Measurements from ENCODE around the gene KRT71. TPM values are rescaled to one million over a fixed set of nuclear protein-coding genes. Genes with fewer than 3 reads are reported as not detected.

Gene KRT71
- total RNA-seq, 1 experiment from 2014 or later = not detected

DNA sequence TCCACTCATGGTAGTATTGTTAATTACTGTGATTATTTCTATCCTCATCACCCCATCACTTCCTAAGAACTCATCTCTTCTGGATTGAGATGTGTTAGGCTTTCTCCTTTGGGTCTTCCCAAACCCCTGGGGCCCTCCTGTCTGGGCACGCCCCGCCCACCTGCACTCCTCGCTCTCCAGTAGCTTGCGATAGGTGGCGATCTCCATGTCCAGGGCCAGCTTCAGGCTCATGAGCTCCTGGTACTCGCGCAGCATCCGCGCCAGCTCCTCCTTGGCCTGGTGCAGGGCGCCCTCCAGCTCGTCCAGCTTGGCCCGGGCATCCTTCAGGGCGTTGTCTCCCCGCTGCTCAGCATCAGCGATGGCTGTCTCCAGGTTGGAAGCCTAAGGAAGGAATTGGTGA, 6.8 kb downstream of the KRT71 start:
- in situ Hi-C loops (cut with HindIII; ENCODE audit: low pct_unique_long_range_greater_than_20kb, low sequenced_read_pairs) = no loop called here
- DNase-seq (ENCODE audit: low read depth, low spot score) = peak; percentile 31

DNA sequence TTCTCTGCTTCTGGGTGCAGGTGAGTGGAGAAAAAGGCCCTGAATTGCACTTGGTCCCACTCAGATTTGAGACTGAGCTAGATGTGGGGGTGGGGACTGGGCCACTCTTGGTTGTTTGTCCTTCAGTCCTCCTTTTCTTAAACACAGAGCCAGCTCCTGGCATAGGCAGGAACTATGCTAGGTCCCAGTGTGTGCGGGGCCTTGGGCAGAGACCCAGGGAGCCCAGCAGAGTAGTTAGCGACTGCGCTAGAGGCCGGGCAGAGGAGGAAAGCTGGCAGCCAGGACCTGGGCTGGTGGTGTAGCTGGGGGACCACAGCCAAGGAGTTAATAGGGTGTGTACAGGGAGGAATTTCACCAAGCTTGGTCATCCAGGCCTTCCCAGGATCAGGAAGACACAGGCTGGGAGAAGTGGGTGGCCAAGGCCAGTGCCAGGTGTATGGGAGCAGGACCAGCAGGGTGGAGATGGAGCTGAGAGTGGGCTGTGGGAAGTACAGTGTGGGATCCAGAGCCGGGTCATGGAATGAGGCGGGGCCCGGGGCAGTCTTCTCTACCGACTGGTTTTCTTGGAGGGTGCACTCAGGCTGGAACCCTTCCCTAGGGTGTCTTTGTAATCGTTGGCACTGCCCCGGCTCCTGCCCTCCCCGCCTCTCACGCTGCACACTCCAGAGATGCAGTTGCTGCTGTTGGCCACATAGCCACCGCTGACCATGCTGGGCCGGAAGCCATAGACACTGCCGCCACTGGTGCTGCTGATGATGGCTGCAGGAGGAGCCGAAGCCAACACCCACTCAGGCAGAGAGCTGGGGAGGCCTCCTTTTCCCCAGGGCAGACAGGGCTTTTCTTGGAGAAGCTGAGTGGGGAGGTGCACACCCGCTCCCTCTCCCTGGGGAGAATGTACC, 8.7 kb downstream of the KRT71 start:
- in situ Hi-C loops (cut with HindIII; ENCODE audit: low pct_unique_long_range_greater_than_20kb, low sequenced_read_pairs) = no loop called here
- DNase-seq (ENCODE audit: low read depth, low spot score) = peak; percentile 46

DNA sequence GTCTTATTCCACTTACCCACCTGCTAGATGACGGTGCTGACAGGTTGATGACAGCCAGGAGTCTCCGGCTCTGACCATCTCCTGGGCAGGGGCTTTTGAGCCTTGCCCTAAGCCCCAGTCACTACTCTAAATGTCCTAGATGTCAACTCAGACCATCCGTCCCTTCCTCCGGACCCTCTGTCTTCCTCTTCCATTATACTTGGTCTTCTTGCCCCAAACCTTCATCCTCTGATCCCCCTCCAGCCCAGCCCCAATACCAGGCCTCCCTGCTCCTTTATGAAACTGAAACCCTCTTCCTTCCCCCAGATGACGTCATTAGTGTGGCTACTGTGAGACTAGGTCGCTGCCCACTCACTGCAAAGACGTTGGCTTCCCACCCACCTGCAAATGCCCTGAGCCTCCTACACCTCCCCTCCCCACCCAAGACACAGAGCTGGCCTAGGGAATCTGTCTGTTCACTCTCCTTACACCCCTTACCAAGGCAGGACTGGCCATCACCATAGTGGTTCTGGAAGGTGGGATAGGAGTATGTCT, 10.1 kb downstream of the KRT71 start:
- DNase-seq (ENCODE audit: low read depth, low spot score) = no peak
- in situ Hi-C loops (cut with HindIII; ENCODE audit: low pct_unique_long_range_greater_than_20kb, low sequenced_read_pairs) = no loop called here

DNA sequence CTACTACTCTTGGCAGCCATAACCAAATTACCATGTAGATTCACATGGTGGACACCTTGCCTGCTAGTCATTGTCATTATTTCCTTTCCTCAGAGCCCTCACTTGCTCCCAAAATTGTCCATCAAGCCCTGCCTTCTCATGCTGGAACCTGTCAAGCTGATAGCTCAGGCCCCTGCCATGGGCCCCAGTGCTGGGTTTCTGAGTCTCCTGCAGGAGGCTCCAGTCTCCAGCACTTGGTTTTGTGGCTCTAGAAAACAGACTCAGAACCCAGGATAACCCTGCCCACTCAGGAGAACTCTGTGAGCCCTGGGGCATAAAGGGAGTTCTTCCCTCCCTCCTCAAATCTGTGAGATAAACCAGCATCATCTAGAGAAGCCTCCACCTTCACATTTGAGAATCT, 10.8 kb downstream of the KRT71 start:
- in situ Hi-C loops (cut with HindIII; ENCODE audit: low pct_unique_long_range_greater_than_20kb, low sequenced_read_pairs) = no loop called here
- DNase-seq (ENCODE audit: low read depth, low spot score) = no peak

DNA sequence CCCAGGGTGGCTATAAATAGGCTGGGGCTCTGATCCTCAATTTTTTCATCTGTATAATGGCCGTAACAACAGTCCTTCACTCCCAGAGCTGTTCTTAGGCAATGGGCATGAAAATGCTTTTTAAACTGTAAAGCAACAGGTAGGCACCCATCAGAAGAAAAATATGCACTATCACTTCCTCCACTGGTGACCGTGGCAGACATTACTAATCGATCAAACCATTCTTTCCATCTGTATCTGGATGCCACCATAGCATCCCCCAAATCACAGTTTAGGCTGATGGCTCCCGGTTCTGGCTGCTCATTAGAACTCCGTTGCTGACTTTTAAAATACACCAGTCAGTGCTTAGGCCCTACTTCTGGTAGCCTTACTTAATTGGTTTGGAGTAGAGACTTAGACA, 11.2 kb downstream of the KRT71 start:
- no peak for DNase-seq (ENCODE audit: low read depth, low spot score)
- in situ Hi-C loops (cut with HindIII; ENCODE audit: low pct_unique_long_range_greater_than_20kb, low sequenced_read_pairs) = no loop called here

DNA sequence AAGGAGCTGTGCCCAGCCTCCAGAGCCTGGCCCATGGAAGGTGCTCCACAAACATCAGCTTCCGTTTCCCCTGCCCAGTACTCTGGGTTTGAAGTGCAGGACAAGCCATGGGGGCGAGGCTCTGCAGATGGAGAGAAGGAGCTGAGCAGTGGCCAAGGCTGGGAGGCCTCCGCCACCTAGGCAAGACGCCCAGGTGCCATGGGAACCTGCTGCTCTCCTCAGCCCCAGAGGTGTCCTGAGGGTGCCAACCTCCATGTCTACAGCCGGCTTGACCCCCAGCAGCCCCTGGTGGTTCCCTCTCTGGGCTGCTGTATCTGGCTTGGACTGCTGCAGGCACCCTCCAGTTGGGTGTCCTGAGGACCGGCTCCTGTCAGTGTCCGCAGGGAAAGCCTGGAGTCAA, 12.4 kb downstream of the KRT71 start:
- no peak for DNase-seq (ENCODE audit: low read depth, low spot score)
- in situ Hi-C loops (cut with HindIII; ENCODE audit: low pct_unique_long_range_greater_than_20kb, low sequenced_read_pairs) = no loop called here

DNA sequence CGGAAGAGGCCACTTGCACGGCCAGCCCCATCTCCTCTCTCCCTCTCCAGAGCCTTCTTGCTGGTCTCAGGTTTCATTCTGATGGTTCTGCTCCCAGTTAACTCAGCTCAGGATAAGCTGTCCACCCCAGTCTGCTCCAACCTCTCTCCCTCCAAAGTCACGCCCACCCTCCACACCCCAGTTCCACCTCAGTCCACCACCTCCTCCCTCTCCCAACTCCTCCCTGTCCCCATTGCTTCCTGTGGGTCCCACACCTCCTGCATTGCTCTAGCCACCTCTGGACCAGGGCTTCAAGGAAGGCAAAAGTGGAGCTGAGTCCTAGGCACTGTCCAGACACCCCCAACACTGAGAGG, 13.1 kb downstream of the KRT71 start:
- DNase-seq (ENCODE audit: low read depth, low spot score) = no peak
- in situ Hi-C loops (cut with HindIII; ENCODE audit: low pct_unique_long_range_greater_than_20kb, low sequenced_read_pairs) = no loop called here

DNA sequence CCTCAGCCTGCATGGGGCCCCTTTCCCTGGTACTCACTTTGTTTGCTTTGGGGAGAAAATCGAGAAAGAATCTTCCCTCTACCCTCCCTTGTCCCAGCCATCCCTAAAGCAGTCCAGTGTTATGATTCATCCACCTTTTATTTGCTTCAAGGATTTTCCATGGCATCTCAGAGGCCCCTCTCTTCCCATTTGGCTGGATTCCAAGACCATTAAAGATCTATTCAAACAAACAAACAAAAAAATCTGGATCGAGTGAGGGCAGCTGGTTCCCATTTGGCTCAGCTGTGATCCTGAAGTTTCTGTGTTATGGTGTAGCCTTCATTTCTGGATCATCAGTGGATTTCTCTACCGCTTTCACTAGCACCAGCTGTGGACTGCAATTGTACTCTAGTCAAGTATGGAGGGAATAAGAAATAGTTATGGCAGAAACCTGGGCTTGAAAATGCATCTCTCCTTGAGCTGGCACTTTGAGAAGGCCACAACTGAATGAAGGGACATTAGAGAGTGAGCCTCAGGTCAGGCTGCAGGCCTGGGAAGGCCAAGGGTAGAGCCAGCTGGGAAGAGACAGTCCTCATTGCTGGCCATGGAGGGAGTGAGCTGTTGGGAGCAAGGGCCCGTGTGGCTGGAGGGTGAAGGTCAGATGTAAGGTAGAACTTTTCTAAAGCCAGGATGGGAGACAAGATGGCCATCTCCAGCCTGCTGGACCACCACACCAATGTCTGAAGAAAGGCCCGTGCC, 13.7 kb downstream of the KRT71 start:
- no peak for DNase-seq (ENCODE audit: low read depth, low spot score)
- in situ Hi-C loops (cut with HindIII; ENCODE audit: low pct_unique_long_range_greater_than_20kb, low sequenced_read_pairs) = no loop called here

DNA sequence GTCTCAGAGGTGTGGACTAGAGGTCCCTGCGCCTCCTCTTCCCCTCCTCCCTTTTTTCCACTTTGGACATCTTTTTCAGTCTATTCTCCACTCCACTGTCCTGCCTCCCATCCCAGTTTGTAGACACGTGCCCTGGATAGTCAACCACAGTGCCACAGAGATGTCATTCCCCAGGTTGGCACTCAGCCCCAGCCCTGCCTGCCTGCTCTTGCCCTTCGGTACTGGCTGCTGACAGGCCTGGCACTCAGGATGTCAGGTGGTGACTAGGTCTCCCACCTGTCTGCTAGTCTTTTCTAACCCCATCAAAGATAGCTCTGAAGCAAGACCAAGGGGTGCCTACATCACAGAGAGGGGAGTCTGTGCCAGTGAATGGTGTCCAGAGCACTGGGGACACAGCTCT, 15.8 kb downstream of the KRT71 start:
- DNase-seq (ENCODE audit: low read depth, low spot score) = no peak
- in situ Hi-C loops (cut with HindIII; ENCODE audit: low pct_unique_long_range_greater_than_20kb, low sequenced_read_pairs) = no loop called here

DNA sequence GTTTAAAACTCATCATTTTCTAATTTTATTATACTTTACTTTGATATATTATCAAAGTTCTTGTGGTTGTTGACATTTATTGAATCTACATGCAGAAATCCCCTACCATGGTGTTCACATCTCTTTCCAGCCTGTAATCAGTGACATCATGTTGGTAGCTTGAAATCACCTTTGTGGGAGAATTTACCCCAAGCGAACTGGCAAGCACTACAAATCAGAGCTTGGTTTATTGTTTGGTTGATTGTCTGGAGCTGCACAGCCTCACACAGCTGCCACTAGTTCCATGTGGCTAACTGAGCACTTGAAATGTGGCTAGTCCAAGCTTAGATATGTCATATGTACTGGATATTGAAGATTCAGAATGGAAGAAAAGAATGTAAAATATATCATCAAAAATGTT, 17.4 kb downstream of the KRT71 start:
- in situ Hi-C loops (cut with HindIII; ENCODE audit: low pct_unique_long_range_greater_than_20kb, low sequenced_read_pairs) = no loop called here
- DNase-seq (ENCODE audit: low read depth, low spot score) = no peak

DNA sequence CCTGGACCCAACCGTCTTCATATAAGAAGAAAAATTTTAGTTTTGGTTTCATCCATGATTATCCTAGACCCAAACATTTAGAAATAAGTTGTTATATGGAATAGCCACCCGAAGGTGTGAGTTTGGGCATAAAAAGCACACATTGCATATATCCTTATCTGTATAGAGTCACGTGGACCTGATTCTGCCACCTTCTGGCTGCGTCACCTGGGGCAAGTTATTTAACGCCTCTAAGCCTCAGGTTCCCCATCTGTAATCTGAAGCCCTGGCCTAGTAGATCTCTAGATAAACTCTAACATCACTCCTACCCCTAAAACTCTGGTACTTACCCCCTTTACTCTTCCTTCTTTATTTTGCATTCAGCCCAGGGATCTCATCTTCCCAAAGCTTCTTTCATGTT, 18.5 kb downstream of the KRT71 start:
- in situ Hi-C loops (cut with HindIII; ENCODE audit: low pct_unique_long_range_greater_than_20kb, low sequenced_read_pairs) = no loop called here
- DNase-seq (ENCODE audit: low read depth, low spot score) = no peak

DNA sequence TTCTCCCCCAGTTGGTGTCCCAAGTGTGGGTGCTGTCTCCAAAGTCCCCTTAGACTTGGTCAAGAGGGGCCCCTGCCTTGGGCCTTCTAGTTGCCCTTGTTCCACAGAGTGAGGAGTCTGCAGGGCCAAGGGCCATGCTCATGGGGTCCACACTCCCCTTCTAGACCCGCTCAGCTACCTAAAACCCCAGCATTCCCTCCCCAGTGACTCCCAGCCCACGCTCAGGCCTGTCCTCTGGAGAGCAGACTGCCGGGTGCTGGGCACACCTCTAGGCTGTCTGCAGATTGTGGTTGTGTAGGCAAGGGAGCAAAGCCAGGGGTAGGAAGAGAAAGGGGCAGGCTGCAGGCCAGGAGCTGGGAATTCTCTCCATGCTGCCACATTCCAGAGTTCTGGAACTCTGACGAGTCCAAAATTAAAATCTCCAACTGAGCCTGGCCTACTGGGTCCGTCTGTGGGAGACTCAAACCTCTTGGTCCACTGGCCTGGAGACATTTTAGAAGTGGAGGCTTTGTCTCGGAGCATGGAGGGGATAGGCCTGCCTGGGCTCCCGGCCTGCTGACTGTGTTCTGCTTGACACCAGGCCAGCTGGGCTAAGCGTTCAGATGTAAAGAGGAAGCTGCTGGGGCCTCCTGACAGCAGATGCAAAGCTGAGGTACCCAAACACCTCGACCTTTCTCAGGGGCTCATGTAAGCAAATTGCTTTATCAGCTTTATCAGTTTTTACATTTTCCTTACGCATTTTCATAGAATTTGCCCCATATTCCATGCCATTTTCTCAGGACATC, 19.1 kb downstream of the KRT71 start:
- no peak for DNase-seq (ENCODE audit: low read depth, low spot score)
- in situ Hi-C loops (cut with HindIII; ENCODE audit: low pct_unique_long_range_greater_than_20kb, low sequenced_read_pairs) = no loop called here

DNA sequence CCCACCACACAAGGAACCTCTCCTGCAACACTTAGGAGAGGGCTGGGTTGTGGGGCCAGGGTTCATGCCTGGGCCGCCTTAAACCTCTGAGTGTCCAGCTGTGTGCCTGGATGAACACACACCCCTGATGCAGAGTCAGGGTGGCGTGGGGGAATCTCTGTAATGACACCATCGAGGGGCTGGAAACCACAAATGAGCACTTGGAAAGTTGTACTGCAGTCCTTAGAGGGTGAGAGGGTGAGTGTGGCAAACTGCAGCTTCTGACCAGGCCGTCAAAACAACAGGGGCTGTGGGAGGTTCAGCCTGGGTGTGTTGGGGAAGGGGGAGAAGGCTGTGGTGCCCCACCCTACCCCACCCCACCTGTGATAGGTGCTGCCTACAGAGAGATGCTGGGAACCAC, 20.3 kb downstream of the KRT71 start:
- in situ Hi-C loops (cut with HindIII; ENCODE audit: low pct_unique_long_range_greater_than_20kb, low sequenced_read_pairs) = no loop called here
- DNase-seq (ENCODE audit: low read depth, low spot score) = no peak

DNA sequence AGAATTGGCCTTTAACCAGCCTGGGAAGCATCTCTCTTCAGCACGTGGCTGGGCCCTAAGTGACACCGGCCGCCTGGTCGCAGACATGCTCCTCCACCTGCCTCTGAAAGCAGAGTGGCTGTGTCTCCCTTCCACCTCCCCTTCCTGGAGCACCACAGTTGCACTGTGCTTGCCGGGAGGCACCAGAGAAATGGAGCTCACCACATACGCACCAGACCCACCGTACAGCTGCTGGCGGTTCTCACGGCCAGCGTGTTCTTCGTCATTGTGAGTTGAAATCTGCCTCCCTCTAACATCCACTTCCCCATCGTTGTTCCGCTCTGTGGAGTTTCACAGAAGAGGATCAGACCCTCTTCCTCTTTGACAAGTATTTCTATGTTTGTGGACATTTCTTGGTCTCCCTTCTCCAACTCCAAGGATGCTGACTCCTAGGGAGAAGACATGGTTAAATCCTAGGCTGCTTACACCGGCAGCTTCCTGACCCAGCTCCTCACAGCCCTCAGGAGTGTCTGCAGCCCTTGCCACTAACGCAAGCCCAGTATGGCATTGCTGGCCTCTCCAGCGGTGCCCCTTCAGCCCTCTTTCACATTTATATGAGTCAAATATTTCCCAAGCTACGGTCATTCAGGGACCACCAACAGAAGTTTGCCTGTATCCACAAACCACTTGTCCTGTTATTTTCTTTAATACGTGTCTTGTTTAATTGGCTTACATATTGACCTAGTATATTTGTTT, 21.2 kb downstream of the KRT71 start:
- no peak for DNase-seq (ENCODE audit: low read depth, low spot score)
- in situ Hi-C loops (cut with HindIII; ENCODE audit: low pct_unique_long_range_greater_than_20kb, low sequenced_read_pairs) = no loop called here

DNA sequence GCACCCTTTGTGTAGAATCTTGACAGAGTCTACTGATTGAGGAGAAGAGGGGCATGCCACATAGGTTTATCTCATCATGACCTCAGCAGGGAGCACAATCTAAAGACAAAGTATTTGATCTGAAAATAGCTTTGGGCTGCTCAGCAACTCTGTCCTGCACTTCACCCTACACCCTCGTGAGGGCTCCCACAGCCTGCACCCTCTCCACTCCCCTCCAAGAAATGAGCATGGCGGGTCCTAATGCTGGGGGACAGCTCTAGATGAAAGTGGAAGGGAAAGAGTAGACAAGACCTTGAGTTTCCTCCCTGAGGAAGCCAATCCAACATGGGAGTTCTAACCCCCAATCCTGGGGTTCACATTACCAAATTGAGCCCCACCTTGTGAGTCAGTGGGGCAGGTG, 22.0 kb downstream of the KRT71 start:
- in situ Hi-C loops (cut with HindIII; ENCODE audit: low pct_unique_long_range_greater_than_20kb, low sequenced_read_pairs) = no loop called here
- DNase-seq (ENCODE audit: low read depth, low spot score) = no peak

DNA sequence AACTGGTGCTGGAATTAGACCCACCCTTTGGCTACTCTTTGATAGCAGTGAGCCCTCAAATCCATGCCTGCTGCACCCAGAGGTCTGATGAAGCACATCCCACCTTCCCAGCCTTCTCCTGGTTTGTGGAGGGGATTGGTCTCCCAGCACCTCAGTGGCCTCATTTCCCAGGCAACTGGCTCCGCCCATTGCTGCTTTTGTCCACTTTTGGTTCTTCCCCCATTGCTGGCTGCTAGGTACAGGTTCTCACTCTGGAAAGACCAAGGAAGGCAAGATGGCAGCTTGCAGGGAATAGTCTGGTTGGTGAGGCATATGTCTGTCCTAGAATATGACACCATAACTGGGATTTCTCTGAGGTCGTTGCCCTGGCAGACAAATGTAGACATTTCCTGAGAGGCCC, 22.6 kb downstream of the KRT71 start:
- no peak for DNase-seq (ENCODE audit: low read depth, low spot score)
- in situ Hi-C loops (cut with HindIII; ENCODE audit: low pct_unique_long_range_greater_than_20kb, low sequenced_read_pairs) = no loop called here

DNA sequence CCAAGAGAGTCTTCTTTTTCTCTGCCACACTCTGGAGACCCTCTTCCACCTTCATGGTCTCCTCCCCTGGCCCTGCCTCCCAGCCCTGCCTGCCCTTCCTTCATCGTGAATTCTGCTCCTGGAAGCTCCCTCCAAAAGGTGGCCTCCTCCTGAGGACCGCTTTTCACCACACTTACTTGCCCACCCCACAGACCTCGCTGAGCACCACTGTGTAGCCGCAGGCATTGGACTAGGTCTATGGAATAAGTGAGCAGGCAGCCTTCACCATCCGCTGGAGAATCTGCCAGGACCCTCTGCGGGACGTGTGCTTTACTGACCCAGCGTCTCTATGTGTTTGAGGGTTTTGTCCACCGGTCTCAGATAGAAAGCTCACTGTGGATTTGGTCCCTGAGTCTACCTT, 23.1 kb downstream of the KRT71 start:
- in situ Hi-C loops (cut with HindIII; ENCODE audit: low pct_unique_long_range_greater_than_20kb, low sequenced_read_pairs) = no loop called here
- no peak for DNase-seq (ENCODE audit: low read depth, low spot score)

DNA sequence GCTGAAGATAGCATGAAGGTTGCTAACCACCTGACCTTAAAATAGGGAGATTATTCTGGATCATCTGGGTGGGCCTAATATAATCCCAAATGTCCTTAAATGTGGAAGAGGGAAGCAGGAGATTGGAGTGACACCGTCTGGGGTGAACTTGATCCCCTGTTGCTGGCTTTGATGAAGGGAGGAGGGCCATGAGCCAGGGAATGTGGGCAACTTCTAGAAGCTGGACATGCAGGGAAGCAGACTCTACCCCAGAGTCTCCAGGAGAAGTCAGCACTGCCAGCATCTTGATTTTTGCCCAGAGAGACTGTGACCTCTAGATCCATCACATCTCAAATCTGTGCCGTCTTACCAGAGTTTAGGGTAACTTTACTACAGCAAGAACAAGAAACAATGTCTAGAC, 23.5 kb downstream of the KRT71 start:
- in situ Hi-C loops (cut with HindIII; ENCODE audit: low pct_unique_long_range_greater_than_20kb, low sequenced_read_pairs) = no loop called here
- DNase-seq (ENCODE audit: low read depth, low spot score) = no peak
